ENCODE data around the gene BOC. TPM values are rescaled to one million over a fixed set of nuclear protein-coding genes. Genes with fewer than 3 reads are reported as not detected.

BOC gene
- polyA plus RNA-seq, 1 donor from 2014 or later: 0.53 TPM

DNA sequence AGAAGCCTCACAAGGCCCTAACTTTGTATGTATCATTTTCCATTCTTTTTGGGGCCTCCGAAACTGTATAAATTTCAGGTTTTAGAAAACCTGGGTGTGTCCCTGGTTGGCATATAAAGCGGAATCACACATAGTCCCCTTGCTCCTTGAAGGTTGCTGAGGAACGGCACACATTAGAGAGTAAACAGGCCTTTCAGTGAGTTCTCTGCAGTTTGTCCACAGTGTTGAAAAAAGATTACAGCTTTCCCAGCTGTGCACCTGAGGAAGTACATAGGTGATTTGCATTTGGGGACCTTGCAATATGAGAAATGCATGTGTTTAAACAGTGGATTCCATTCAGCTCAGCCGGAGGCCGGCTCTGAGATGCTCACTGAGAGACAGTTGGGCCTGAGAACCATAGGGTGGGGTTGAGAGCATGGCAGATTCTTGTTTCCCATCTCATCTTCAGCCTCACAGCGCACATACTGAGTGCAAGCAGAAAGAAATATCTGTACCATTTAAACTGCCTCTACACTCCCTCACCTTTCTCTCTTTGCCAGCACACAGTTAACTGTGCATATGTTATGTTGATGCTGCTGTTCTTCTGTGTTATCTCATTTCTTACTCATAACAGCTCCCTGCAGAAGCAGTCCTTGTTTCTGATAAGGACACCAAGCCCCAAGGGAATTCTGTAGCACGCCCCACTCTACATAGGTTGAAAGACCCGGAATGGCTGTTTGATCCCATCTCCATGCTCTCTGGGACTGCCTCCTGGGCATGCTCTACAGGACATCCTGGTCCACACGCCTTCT, 60.4 kb downstream of the BOC start:
- no peak overlapping the region for H3K4me2 ChIP-seq (ENCODE audit: low read length)
- H3F3A ChIP-seq (ENCODE audit: insufficient read depth, low read length, poor library complexity, severe bottlenecking): peaks cover 4% of the 10 kb centered on the region
- H3K9me2 ChIP-seq (ENCODE audit: insufficient read depth, low read length): no peaks in the 10 kb centered on the region
- no peaks in the 10 kb centered on the region for H3K36me3 ChIP-seq (ENCODE audit: insufficient read depth, low read length)
- H3K9me3 ChIP-seq (ENCODE audit: low read length): no peaks in the 10 kb centered on the region
- H3K27me3 ChIP-seq (ENCODE audit: insufficient read depth, low read depth, low read length): no peaks in the 10 kb centered on the region
- no peak overlapping the region for H2AFZ ChIP-seq (ENCODE audit: low read depth, low read length)
- H4K20me1 ChIP-seq (ENCODE audit: insufficient read depth): no peaks in the 10 kb centered on the region
- TF ChIP-seq, protein P1, sequence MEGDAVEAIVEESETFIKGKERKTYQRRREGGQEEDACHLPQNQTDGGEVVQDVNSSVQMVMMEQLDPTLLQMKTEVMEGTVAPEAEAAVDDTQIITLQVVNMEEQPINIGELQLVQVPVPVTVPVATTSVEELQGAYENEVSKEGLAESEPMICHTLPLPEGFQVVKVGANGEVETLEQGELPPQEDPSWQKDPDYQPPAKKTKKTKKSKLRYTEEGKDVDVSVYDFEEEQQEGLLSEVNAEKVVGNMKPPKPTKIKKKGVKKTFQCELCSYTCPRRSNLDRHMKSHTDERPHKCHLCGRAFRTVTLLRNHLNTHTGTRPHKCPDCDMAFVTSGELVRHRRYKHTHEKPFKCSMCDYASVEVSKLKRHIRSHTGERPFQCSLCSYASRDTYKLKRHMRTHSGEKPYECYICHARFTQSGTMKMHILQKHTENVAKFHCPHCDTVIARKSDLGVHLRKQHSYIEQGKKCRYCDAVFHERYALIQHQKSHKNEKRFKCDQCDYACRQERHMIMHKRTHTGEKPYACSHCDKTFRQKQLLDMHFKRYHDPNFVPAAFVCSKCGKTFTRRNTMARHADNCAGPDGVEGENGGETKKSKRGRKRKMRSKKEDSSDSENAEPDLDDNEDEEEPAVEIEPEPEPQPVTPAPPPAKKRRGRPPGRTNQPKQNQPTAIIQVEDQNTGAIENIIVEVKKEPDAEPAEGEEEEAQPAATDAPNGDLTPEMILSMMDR (IDR thresholded peaks at IDR 0.05; ENCODE audit: poor library complexity, severe bottlenecking): no peak
- no peak for TF ChIP-seq TAF1 (IDR thresholded peaks at IDR 0.05; ENCODE audit: low read depth)
- no peak for TF ChIP-seq POLR2AphosphoS5 (IDR thresholded peaks at IDR 0.05)
- no peak for TF ChIP-seq EZH2 (IDR thresholded peaks at IDR 0.05; ENCODE audit: borderline replicate concordance, insufficient read depth, low read length, poor library complexity, severe bottlenecking)
- TF ChIP-seq SMC3 (conservative IDR thresholded peaks at IDR 0.05; ENCODE audit: poor library complexity): no peak
- TF ChIP-seq EP300 (conservative IDR thresholded peaks at IDR 0.05; ENCODE audit: poor library complexity, severe bottlenecking): no peak
- TF ChIP-seq, protein P2, sequence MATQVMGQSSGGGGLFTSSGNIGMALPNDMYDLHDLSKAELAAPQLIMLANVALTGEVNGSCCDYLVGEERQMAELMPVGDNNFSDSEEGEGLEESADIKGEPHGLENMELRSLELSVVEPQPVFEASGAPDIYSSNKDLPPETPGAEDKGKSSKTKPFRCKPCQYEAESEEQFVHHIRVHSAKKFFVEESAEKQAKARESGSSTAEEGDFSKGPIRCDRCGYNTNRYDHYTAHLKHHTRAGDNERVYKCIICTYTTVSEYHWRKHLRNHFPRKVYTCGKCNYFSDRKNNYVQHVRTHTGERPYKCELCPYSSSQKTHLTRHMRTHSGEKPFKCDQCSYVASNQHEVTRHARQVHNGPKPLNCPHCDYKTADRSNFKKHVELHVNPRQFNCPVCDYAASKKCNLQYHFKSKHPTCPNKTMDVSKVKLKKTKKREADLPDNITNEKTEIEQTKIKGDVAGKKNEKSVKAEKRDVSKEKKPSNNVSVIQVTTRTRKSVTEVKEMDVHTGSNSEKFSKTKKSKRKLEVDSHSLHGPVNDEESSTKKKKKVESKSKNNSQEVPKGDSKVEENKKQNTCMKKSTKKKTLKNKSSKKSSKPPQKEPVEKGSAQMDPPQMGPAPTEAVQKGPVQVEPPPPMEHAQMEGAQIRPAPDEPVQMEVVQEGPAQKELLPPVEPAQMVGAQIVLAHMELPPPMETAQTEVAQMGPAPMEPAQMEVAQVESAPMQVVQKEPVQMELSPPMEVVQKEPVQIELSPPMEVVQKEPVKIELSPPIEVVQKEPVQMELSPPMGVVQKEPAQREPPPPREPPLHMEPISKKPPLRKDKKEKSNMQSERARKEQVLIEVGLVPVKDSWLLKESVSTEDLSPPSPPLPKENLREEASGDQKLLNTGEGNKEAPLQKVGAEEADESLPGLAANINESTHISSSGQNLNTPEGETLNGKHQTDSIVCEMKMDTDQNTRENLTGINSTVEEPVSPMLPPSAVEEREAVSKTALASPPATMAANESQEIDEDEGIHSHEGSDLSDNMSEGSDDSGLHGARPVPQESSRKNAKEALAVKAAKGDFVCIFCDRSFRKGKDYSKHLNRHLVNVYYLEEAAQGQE (IDR thresholded peaks at IDR 0.05; ENCODE audit: borderline replicate concordance): no peak
- TF ChIP-seq RAD21 (conservative IDR thresholded peaks at IDR 0.05): no peak
- no peak for TF ChIP-seq MXI1 (conservative IDR thresholded peaks at IDR 0.05; ENCODE audit: poor library complexity, severe bottlenecking)
- no peaks in the 10 kb centered on the region for H3K79me2 ChIP-seq (replicated peaks; ENCODE audit: insufficient read depth, low read length)
- no peak overlapping the region for H3K4me3 ChIP-seq (ENCODE audit: low read length)
- H3K27ac ChIP-seq (ENCODE audit: low read length): no peak overlapping the region
- H3K9ac ChIP-seq (ENCODE audit: low read length): no peak overlapping the region

DNA sequence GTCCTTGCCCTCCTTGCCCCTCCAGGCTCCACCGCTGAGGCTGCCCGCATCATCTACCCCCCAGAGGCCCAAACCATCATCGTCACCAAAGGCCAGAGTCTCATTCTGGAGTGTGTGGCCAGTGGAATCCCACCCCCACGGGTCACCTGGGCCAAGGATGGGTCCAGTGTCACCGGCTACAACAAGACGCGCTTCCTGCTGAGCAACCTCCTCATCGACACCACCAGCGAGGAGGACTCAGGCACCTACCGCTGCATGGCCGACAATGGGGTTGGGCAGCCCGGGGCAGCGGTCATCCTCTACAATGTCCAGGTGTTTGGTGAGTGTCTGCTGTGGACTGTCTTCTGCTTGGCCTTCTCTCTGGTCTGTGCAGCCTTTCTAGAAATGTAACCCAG, 61.0 kb downstream of the BOC start:
- Histone ChIP-seq H3K36me3 (ENCODE audit: insufficient read depth, low read length) (no peaks in the 10 kb centered on the region), H3K9me3 (ENCODE audit: low read length) (no peaks in the 10 kb centered on the region), H3K9me2 (ENCODE audit: insufficient read depth, low read length) (no peaks in the 10 kb centered on the region), H2AFZ (ENCODE audit: low read depth, low read length) (no peak overlapping the region), H3F3A (ENCODE audit: insufficient read depth, low read length, poor library complexity, severe bottlenecking) (peaks cover 4% of the 10 kb centered on the region), H3K79me2 (replicated peaks; ENCODE audit: insufficient read depth, low read length) (no peaks in the 10 kb centered on the region), H4K20me1 (ENCODE audit: insufficient read depth) (no peaks in the 10 kb centered on the region), H3K27me3 (ENCODE audit: insufficient read depth, low read depth, low read length) (no peaks in the 10 kb centered on the region), H3K9ac (ENCODE audit: low read length) (no peak overlapping the region), H3K4me3 (ENCODE audit: low read length) (no peak overlapping the region), H3K27ac (ENCODE audit: low read length) (no peak overlapping the region), H3K4me2 (ENCODE audit: low read length) (no peak overlapping the region)
- TF ChIP-seq, protein P2 (IDR thresholded peaks at IDR 0.05; ENCODE audit: borderline replicate concordance): no peak
- TF ChIP-seq MXI1 (conservative IDR thresholded peaks at IDR 0.05; ENCODE audit: poor library complexity, severe bottlenecking): no peak
- no peak for TF ChIP-seq EP300 (conservative IDR thresholded peaks at IDR 0.05; ENCODE audit: poor library complexity, severe bottlenecking)
- TF ChIP-seq EZH2 (IDR thresholded peaks at IDR 0.05; ENCODE audit: borderline replicate concordance, insufficient read depth, low read length, poor library complexity, severe bottlenecking): no peak
- TF ChIP-seq RAD21 (conservative IDR thresholded peaks at IDR 0.05): no peak
- no peak for TF ChIP-seq POLR2AphosphoS5 (IDR thresholded peaks at IDR 0.05)
- TF ChIP-seq SMC3 (conservative IDR thresholded peaks at IDR 0.05; ENCODE audit: poor library complexity): no peak
- TF ChIP-seq TAF1 (IDR thresholded peaks at IDR 0.05; ENCODE audit: low read depth): no peak
- TF ChIP-seq, protein P1 (IDR thresholded peaks at IDR 0.05; ENCODE audit: poor library complexity, severe bottlenecking): no peak

Measured in neural cell (in vitro differentiated cells).